ENCODE measurements around the gene NPC1.
"Not testable (repeated sequence)": the region's sequence is repeated elsewhere in the genome, so short reads cannot be mapped to it uniquely, and the experiment has no call there.

Gene NPC1

GRCh38 chr18:23586249-23587196, at the start of gene NPC1:
NPC1 (minus strand) TSS chr18:23586506; CDS start chr18:23586343, 163 bp downstream.
- FAIRE-seq: no peak

- no peak for FAIRE-seq
These were observed 49.7 kb upstream of the NPC1 start for GRCh38 chr18:23636071-23636399.

GRCh38 chr18:23635283-23636070, 49.2 kb upstream of the NPC1 start:
- no peak for FAIRE-seq

GRCh38 chr18:23634692-23635091, 48.4 kb upstream of the NPC1 start:
- FAIRE-seq: no peak

GRCh38 chr18:23632615-23633014, 46.3 kb upstream of the NPC1 start:
- no peak for FAIRE-seq

GRCh38 chr18:23631746-23632145, 45.4 kb upstream of the NPC1 start:
- FAIRE-seq: no peak

GRCh38 chr18:23631312-23631711, 45.0 kb upstream of the NPC1 start:
- no peak for FAIRE-seq

- no peak for FAIRE-seq
These were observed 43.2 kb upstream of the NPC1 start for GRCh38 chr18:23629444-23629946.

- FAIRE-seq: no peak
These were observed 41.7 kb upstream of the NPC1 start for GRCh38 chr18:23627970-23628369.

GRCh38 chr18:23627321-23627720, 41.0 kb upstream of the NPC1 start:
- no peak for FAIRE-seq

- FAIRE-seq: no peak
These were observed 40.4 kb upstream of the NPC1 start for GRCh38 chr18:23626451-23627279.

- no peak for FAIRE-seq
These were observed 36.7 kb upstream of the NPC1 start for GRCh38 chr18:23623040-23623439.

GRCh38 chr18:23619388-23619881, 33.1 kb upstream of the NPC1 start:
- FAIRE-seq: no peak

GRCh38 chr18:23618862-23619387, 32.6 kb upstream of the NPC1 start:
- no peak for FAIRE-seq

- no peak for FAIRE-seq
These were observed 31.2 kb upstream of the NPC1 start for GRCh38 chr18:23617412-23618014.

GRCh38 chr18:23616258-23616657, 30.0 kb upstream of the NPC1 start:
- FAIRE-seq: no peak

- FAIRE-seq: no peak
These were observed 28.6 kb upstream of the NPC1 start for GRCh38 chr18:23614891-23615290.

- no peak for FAIRE-seq
These were observed 28.1 kb upstream of the NPC1 start for GRCh38 chr18:23614413-23614812.

- FAIRE-seq: not testable (repeated sequence)
These were observed 26.8 kb upstream of the NPC1 start for GRCh38 chr18:23613091-23613475.

GRCh38 chr18:23612434-23613090, 26.3 kb upstream of the NPC1 start:
- FAIRE-seq: no peak

- FAIRE-seq: no peak
These were observed 23.2 kb upstream of the NPC1 start for GRCh38 chr18:23609390-23610023.

Data from TTC549 (cell line).